SKM-1 (cell line): Measurements from ENCODE around the gene HHLA2.
"Not testable (repeated sequence)": the region's sequence is repeated elsewhere in the genome, so short reads cannot be mapped to it uniquely, and the experiment has no call there.

Source experiments
- DNase-seq: peaks from one replicate; lab custom pipeline; 2025; ENCODE audit not compliant: unreplicated experiment; lab: John Stamatoyannopoulos, UW

Gene HHLA2

GRCh38 chr3:108296239-108296638, at the start of gene HHLA2:
TSS of gene HHLA2 (plus strand) at chr3:108296548. CDS start at chr3:108351814, 55,266 bp downstream.
- no peak for DNase-seq

DNA sequence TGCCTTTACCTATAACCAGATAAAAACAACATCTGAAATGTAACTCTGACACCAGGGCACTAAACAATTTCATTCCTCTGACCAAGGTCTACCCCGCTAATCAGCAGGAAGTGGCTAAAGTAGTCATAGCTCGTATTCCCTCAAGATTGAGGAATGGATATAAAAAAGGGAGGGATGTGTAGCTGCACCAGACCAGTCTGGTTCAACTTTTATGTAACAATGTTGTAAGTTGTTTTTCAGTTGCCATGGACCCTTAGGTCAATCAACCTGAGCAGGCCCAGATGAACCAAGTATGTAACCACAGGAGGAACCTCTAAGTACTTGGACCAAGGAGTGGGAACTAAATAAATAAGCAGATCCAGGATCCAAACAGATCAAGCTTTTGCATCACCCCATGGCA, 45.7 kb upstream of the HHLA2 start:
- DNase-seq = no peak

DNA sequence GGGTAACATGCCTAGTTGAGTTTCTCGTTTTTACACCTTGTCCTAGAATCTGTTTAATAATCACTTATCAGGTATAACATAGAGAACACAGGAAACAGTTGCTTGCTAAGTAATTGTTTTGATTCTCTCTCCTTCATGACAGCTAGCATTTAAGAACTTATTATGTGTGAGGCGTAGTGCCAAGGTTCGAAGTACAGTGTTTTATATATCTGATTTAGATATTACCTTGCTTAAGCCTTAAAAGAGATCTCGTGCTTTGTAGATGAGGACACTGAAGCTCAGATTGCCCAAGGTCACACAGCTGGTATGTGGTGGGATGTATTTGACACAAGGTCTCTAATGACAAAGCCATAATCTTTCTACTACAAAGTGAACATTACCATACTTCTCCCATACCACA, 45.1 kb upstream of the HHLA2 start:
- no peak for DNase-seq

DNA sequence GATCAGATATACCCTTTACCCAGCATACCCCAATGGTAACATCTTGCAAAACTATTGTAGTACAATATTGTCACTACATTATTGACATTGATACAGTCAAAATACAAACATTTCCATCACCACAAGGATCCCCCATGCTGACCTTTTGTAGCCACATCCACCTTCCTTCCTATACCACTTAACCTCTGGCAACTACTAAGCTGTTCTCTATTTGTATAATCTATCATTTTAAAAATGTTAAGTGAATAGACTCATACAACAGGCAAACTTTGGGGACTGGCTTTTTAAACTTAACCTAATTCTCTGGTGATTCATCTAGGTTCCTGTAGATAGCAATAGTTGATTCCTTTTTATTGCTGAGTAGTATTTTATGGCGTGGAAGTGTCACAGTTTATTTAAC, 44.5 kb upstream of the HHLA2 start:
- DNase-seq = no peak

GRCh38 chr3:108255131-108255530, 41.2 kb upstream of the HHLA2 start:
- no peak for DNase-seq

- DNase-seq = not testable (repeated sequence)
Measured at GRCh38 chr3:108264534-108265298, 31.6 kb upstream of the HHLA2 start.

GRCh38 chr3:108268235-108268634, 28.1 kb upstream of the HHLA2 start:
- not testable (repeated sequence) for DNase-seq

DNA sequence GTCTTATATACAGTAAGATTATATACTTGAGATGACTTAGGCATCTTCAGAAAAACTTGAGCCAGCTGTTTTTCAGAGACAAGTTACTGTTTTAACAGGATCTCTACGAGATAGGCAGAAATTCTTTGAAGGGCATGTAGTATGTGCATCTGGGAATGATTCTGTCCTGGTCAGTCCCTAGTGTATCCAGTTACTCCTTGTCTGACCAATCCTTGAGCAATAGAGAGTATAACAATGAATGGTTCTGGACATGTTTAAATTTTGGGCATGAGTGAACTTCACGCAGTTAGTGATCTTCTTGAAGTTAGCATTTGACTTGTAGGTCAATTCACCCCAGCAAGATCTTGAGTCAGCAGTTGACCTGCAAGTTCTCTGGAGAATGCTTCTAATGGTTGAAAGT, 24.7 kb upstream of the HHLA2 start:
- no peak for DNase-seq

DNA sequence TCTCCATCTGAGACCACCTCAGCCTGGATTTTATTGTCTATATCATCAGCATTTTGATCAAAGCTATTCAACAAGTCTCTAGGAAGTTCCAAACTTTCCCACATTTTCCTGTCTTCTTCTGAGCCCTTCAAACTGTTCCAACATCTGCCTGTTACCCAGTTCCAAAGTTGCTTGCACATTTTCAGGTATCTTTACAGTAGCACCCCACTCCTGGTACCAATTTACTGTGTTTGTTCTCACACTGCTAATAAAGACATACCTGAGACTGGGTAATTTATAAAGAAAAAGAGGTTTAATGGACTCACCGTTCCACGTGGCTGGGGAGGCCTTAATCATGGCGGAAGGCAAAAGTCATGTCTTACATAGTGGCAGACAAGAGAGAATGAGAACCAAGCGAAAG, 17.3 kb upstream of the HHLA2 start:
- not testable (repeated sequence) for DNase-seq

DNA sequence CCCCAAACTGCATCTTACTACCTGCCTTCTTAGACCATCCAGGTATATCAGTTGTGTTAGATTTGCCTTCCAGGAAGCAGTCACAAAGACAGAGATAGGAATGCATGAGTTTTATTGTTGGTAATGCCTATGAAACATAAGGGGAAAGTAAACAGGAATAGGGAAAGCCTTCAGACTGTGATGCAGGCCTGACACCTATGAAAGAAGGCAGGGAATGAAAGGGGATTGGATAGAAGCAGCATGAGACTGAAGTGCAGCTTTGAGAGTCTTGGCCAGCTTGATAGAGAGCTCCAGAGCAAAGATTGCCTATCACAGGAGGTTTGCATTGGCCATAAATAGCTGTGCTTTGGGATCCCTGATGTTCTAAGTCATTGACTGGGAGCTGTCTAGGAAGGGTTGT, 15.9 kb upstream of the HHLA2 start:
- DNase-seq = no peak

GRCh38 chr3:108281670-108282069, 14.7 kb upstream of the HHLA2 start:
- DNase-seq = no peak

- DNase-seq = no peak
Measured at GRCh38 chr3:108283006-108283405, 13.3 kb upstream of the HHLA2 start.

DNA sequence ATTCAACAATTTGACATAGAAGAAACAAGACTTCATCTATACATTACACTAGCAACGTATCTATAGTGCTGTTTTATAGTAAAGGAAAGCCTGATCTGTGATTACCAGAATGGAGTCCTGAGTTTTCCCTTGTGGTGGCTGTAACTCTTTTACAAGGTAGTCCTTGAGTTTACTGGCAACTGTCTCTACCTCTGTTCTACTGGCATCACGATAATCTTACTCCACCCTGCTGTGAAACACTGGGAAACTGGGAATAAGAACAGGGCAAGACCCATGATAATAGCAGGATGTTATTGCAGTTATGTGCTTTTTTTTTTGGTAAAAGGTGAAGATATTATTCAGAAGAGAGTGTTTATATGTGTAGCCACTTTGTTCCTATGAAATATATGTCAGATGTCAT, 12.4 kb upstream of the HHLA2 start:
- no peak for DNase-seq

GRCh38 chr3:108285176-108285575, 11.2 kb upstream of the HHLA2 start:
- DNase-seq = no peak

DNA sequence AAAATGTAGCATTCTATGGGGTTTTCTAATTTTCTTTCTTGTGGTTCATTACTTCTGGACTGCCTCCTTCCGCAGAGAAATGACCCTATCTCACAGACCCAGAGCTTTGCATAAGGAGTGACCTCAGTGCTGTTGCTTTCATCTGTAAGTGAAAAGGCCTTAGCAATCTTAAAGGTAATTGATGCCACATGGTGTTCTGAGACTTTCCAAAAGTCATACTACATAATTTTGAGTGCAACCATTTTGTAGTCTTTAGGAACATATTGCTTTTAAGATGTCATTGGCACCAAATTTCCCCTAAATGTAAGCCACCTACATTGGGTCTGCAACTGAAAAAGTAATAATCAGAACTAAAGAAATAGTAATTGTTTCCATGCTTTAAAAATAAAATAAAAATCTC, 9.2 kb upstream of the HHLA2 start:
- DNase-seq = no peak

GRCh38 chr3:108288193-108288592, 8.2 kb upstream of the HHLA2 start:
- not testable (repeated sequence) for DNase-seq

DNA sequence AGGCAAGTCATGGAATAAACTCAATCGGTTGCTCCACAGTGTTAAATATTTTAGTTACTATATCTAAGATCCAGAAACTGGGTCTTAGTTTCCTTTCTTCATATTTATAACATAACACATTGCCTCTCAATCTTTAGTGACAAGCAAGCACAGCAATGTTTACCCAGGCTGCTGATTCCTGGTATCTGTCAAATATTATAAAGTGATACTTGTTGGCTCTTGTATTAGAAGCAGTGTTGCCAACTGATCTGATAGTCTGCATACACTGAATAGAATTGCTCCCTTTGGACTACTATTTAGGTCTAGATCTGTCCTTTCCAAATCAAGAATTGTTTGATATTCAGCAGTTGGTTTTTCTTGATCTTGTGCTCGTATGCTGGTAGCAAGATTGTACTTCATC, 7.2 kb upstream of the HHLA2 start:
- no peak for DNase-seq

GRCh38 chr3:108292450-108292849, 3.9 kb upstream of the HHLA2 start:
- DNase-seq = peak; percentile 15

DNA sequence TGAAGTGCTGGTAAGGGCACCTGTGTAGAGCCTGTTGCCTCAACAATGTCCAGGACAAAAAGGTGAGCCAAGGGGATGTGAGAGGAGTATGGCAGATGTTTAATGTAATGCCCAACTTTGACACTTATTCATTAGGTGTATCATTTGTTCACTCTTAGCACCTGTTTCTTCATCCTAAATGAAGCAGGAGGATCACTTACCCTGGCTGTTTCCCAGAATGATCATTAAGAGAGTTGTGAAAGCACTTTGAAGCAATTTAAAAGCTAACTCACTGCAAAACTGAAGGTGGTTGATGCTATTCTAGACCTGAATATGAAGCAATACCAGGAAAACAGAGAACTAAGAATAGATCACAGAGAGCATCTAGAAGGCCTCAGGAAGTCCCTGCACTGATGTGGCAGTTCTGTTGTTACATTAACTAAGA, 3.4 kb upstream of the HHLA2 start:
- DNase-seq = peak; percentile 27

DNA sequence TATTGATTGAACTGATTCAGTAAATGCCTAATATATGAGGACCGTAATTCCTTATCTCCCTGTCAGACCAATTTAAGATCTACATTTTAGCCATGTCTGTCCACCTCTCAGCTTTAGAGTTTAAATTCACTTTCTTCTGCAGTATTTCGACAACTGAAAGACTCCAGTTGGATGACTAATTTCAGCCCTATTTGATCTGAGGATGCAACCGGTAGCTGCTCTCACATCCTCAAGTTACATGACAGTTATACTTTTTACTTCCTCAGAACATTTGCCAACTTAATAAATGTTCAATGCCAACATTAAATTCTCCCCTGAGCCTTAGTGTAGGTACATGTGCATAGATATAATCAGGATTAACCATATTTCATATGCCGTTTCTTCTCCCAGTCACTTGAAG, 2.5 kb upstream of the HHLA2 start:
- peak; percentile 21 for DNase-seq

DNA sequence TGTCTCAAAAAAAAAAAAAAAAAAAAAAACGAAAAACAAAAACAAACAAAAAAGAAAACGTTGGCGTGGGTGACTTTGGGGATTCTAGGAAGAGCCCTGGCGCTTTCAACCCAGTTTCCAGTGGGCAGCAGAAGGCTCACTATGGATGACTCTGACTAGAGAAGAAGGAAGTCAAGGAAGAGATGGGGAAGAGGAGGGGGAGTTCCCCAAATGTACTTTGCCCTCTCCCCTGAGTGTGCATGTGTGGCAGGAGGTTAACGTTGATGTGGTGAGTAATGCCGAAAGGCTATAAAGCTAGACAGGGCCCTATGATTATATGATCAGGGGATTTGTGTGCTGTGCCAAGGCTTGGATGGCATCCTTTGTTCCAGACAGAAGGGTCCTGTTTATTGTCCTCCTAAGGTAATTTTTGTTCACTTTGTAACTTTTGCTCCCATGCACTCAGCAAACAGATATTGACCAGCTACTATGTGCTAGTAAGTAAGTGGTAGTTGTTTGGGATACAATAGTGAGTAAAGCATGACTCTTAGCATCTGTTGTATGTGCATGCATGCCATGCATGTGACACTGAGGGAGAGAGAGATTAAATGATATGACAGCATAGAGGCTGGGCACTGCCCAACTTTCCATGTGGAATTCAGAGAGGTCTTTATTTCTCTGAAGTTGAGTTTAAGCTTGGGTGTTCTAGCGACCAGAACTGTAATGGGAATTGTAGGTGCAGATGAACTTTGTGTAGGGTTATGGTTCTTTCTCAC, 750 bp upstream of the HHLA2 start:
- no peak for DNase-seq

DNA sequence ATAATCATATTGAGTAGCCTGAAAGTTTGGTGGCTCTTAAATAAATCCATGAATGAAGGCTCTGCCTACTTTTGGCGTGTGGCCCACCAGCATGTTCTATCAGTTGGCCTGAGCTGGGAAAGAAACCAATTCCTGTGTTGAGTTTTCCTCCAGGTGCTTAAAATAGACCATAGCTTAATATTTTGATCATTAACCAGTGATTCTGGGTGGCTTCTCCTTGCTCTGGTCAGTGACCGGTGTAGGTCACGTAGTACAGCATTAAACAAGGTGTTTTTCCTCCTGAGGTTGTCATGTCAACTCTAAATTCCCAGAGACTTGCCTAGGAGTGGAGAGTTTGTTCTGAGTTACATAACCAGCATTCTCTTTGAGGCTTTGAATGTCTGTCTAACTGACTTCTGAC, 1.3 kb downstream of the HHLA2 start:
- DNase-seq = no peak
